GM23338 (cell line): ENCODE data around the gene CCDC30. TPM values are rescaled to one million over a fixed set of nuclear protein-coding genes. Genes with fewer than 3 reads are reported as not detected.

ENCODE experiments used
- ATAC-seq: fragments of 200-7000 bp; cut with Tn5 transposase; 3 replicates; pipeline ENCODE4 v1.9.1; 2020
- DNase-seq: peaks from one replicate; pipeline ENCODE4 v3.0.0-alpha.2; 2015; ENCODE audit warnings: low spot score
- H2AFZ ChIP-seq: fragments of 200-600 bp; sonication (generic); 2 replicates; pipeline ENCODE4 v1.8.0; 2016; ENCODE audit warnings: antibody characterized with exemption, mild to moderate bottlenecking, moderate library complexity
- H3F3A ChIP-seq: fragments of 200-600 bp; sonication (generic); replicated peaks from 2 replicates; pipeline ENCODE4 v1.8.0; 2017; ENCODE audit warnings: antibody characterized with exemption, mixed run types, low read depth
- H3K27ac ChIP-seq: fragments of 200-600 bp; sonication (generic); 2 replicates; pipeline ENCODE4 v1.6.1; 2016; ENCODE audit warnings: low read depth
- H3K27me3 ChIP-seq: fragments of 200-600 bp; sonication (generic); 2 replicates; pipeline ENCODE4 v1.8.0; 2016; ENCODE audit warnings: mild to moderate bottlenecking, mixed run types, moderate library complexity; ENCODE audit not compliant: insufficient read depth
- H3K36me3 ChIP-seq: fragments of 200-600 bp; sonication (generic); 2 replicates; pipeline ENCODE4 v1.8.0; 2016; ENCODE audit warnings: mild to moderate bottlenecking; ENCODE audit not compliant: insufficient read depth
- H3K4me1 ChIP-seq: fragments of 200-600 bp; sonication (generic); 2 replicates; pipeline ENCODE4 v1.8.0; 2016; ENCODE audit warnings: mild to moderate bottlenecking, moderate library complexity; ENCODE audit not compliant: insufficient read depth
- H3K4me2 ChIP-seq: fragments of 200-600 bp; sonication (generic); 2 replicates; pipeline ENCODE4 v1.7.1; 2017; ENCODE audit warnings: mixed run types
- H3K4me3 ChIP-seq: fragments of 200-600 bp; sonication (generic); 2 replicates; pipeline ENCODE4 v1.6.1; 2016; ENCODE audit warnings: mixed run types
- H3K79me2 ChIP-seq: fragments of 200-600 bp; sonication (generic); replicated peaks from 2 replicates; pipeline ENCODE4 v1.8.0; 2017; ENCODE audit warnings: mild to moderate bottlenecking; ENCODE audit not compliant: insufficient read depth
- H3K9me2 ChIP-seq: fragments of 200-600 bp; sonication (generic); 2 replicates; pipeline ENCODE4 v1.8.0; 2017; ENCODE audit not compliant: insufficient read depth
- H4K20me1 ChIP-seq: fragments of 200-600 bp; sonication (generic); replicated peaks from 2 replicates; pipeline ENCODE4 v1.8.0; 2017; ENCODE audit warnings: mild to moderate bottlenecking; ENCODE audit not compliant: insufficient read depth
- H3K27ac Mint-ChIP-seq: 2 replicates; pipeline ENCODE4 v1.8.0; 2020; ENCODE audit warnings: inconsistent platforms, mild to moderate bottlenecking, moderate library complexity, mixed read lengths
- H3K27me3 Mint-ChIP-seq: 3 replicates; pipeline ENCODE4 v1.8.0; 2022; ENCODE audit warnings: low read depth, mild to moderate bottlenecking, moderate library complexity, mixed read lengths, inconsistent platforms; ENCODE audit not compliant: insufficient read depth, poor library complexity
- H3K36me3 Mint-ChIP-seq: 3 replicates; pipeline ENCODE4 v1.8.0; 2021; ENCODE audit warnings: low read depth, mild to moderate bottlenecking, inconsistent platforms, moderate library complexity, mixed read lengths
- H3K4me1 Mint-ChIP-seq: 3 replicates; pipeline ENCODE4 v1.8.0; 2020; ENCODE audit warnings: mild to moderate bottlenecking, inconsistent platforms, mixed read lengths
- H3K4me3 Mint-ChIP-seq: 3 replicates; pipeline ENCODE4 v1.8.0; 2021; ENCODE audit warnings: moderate library complexity, mild to moderate bottlenecking, inconsistent platforms, mixed read lengths
- H3K9me3 Mint-ChIP-seq: 3 replicates; pipeline ENCODE4 v1.8.0; 2020; ENCODE audit warnings: moderate library complexity, mild to moderate bottlenecking, inconsistent platforms, mixed read lengths
- EZH2 ChIP-seq: fragments of 200-600 bp; sonication (generic); IDR thresholded peaks from one replicate; pipeline ENCODE4 v1.8.0; 2017; ENCODE audit warnings: antibody characterized with exemption, mild to moderate bottlenecking, low read depth; ENCODE audit not compliant: unreplicated experiment
- NANOG ChIP-seq: IDR thresholded peaks from 2 replicates; pipeline ENCODE4 v1.6.1; 2016; ENCODE audit warnings: antibody characterized with exemption, borderline replicate concordance
- POLR2AphosphoS5 ChIP-seq: IDR thresholded peaks from 2 replicates; pipeline ENCODE4 v1.6.1; 2016; ENCODE audit warnings: antibody characterized with exemption, low read depth
- polyA plus RNA-seq: library from polyadenylated mRNA; unstranded; fragments of >200 nt; fragmentation: Nextera tagmentation; extraction: Ambion mirVana; gene quantifications from 2 replicates; pipeline ENCODE4 v1.2.1, GENCODE V29; 2016
- total RNA-seq: library from RNA; depleted of rRNA; stranded (reverse); fragments of >200 nt; shearing (Covaris generic); gene quantifications from 2 replicates; pipeline ENCODE4 v1.2.3, GENCODE V29; 2014
- TF ChIP-seq, protein P1 (sequence below): fragments of 250-450 bp; sonication (Bioruptor Pico); IDR thresholded peaks from 2 replicates; pipeline ENCODE4 v1.5.0; 2020; ENCODE audit warnings: mild to moderate bottlenecking, moderate library complexity
- TF ChIP-seq, protein P2 (sequence below), 2 experiments: fragments of 200-600 bp in 1 of 2; sonication (generic) in 1 of 2; conservative IDR thresholded peaks; 2 replicates each; pipeline versions ENCODE4 v1.5.1 to v1.6.1; 2016 to 2017; ENCODE audit warnings: antibody characterized with exemption in 2 of 2, low read depth in 2 of 2, mild to moderate bottlenecking in 2 of 2, moderate library complexity in 1 of 2

CCDC30 gene
- total and polyA plus RNA-seq, 2 experiments from 2014 or later: 0.56 to 1.8 TPM

- TF ChIP-seq, protein P1, sequence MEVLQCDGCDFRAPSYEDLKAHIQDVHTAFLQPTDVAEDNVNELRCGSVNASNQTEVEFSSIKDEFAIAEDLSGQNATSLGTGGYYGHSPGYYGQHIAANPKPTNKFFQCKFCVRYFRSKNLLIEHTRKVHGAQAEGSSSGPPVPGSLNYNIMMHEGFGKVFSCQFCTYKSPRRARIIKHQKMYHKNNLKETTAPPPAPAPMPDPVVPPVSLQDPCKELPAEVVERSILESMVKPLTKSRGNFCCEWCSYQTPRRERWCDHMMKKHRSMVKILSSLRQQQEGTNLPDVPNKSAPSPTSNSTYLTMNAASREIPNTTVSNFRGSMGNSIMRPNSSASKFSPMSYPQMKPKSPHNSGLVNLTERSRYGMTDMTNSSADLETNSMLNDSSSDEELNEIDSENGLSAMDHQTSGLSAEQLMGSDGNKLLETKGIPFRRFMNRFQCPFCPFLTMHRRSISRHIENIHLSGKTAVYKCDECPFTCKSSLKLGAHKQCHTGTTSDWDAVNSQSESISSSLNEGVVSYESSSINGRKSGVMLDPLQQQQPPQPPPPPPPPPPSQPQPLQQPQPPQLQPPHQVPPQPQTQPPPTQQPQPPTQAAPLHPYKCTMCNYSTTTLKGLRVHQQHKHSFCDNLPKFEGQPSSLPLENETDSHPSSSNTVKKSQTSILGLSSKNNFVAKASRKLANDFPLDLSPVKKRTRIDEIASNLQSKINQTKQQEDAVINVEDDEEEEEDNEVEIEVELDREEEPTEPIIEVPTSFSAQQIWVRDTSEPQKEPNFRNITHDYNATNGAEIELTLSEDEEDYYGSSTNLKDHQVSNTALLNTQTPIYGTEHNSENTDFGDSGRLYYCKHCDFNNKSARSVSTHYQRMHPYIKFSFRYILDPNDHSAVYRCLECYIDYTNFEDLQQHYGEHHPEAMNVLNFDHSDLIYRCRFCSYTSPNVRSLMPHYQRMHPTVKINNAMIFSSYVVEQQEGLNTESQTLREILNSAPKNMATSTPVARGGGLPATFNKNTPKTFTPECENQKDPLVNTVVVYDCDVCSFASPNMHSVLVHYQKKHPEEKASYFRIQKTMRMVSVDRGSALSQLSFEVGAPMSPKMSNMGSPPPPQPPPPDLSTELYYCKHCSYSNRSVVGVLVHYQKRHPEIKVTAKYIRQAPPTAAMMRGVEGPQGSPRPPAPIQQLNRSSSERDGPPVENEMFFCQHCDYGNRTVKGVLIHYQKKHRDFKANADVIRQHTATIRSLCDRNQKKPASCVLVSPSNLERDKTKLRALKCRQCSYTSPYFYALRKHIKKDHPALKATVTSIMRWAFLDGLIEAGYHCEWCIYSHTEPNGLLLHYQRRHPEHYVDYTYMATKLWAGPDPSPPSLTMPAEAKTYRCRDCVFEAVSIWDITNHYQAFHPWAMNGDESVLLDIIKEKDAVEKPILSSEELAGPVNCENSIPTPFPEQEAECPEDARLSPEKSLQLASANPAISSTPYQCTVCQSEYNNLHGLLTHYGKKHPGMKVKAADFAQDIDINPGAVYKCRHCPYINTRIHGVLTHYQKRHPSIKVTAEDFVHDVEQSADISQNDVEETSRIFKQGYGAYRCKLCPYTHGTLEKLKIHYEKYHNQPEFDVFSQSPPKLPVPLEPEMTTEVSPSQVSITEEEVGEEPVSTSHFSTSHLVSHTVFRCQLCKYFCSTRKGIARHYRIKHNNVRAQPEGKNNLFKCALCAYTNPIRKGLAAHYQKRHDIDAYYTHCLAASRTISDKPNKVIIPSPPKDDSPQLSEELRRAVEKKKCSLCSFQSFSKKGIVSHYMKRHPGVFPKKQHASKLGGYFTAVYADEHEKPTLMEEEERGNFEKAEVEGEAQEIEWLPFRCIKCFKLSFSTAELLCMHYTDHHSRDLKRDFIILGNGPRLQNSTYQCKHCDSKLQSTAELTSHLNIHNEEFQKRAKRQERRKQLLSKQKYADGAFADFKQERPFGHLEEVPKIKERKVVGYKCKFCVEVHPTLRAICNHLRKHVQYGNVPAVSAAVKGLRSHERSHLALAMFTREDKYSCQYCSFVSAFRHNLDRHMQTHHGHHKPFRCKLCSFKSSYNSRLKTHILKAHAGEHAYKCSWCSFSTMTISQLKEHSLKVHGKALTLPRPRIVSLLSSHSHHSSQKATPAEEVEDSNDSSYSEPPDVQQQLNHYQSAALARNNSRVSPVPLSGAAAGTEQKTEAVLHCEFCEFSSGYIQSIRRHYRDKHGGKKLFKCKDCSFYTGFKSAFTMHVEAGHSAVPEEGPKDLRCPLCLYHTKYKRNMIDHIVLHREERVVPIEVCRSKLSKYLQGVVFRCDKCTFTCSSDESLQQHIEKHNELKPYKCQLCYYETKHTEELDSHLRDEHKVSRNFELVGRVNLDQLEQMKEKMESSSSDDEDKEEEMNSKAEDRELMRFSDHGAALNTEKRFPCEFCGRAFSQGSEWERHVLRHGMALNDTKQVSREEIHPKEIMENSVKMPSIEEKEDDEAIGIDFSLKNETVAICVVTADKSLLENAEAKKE (CRISPR knock-in tag): no peak
These were observed 150.7 kb downstream of the CCDC30 start (continued) for GRCh38 chr1:42613803-42614131.

DNA sequence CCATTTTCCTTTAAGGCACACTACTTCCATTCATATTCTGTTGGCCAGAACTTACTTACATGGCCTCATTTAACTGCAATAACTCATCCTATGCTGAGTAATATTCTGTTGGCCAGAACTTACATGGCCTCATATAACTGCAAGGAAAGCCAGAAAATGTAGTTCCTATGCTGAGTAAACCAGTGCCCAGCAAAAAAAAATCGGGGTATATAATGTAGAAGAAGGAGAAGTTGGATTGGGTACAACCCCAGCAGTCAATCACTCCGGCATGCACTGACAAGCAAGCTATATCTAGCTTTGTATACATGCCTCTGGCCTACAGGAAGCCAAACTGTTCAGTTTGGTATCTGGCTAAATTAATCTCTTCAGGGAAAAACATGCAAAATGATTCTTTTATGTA, 155.8 kb downstream of the CCDC30 start:
- H3K9me2 ChIP-seq: no peaks in the 10 kb centered on the region; the same call in 1 of the 2 replicates
- Mint-ChIP-seq H3K27me3 (no peaks in the 10 kb centered on the region), H3K4me3 (no peak overlapping the region), H3K36me3 (no peaks in the 10 kb centered on the region), H3K4me1 (no peaks in the 10 kb centered on the region), H3K9me3 (peaks cover 5% of the 10 kb centered on the region; the same call in 1 of the 3 replicates), H3K27ac (no peak overlapping the region)
- no peak overlapping the region for H3K4me2 ChIP-seq
- H3K36me3 ChIP-seq: no peaks in the 10 kb centered on the region
- no peaks in the 10 kb centered on the region for H3K79me2 ChIP-seq
- ATAC-seq: no peak
- no peak overlapping the region for H3K4me3 ChIP-seq
- no peak overlapping the region for H2AFZ ChIP-seq
- H4K20me1 ChIP-seq: no peaks in the 10 kb centered on the region
- H3K27ac ChIP-seq: no peak overlapping the region
- H3F3A ChIP-seq: no peaks in the 10 kb centered on the region
- H3K4me1 ChIP-seq: no peaks in the 10 kb centered on the region
- no peak for DNase-seq
- H3K27me3 ChIP-seq: no peaks in the 10 kb centered on the region
- TF ChIP-seq, protein P1 (CRISPR knock-in tag): no peak
- TF ChIP-seq NANOG: no peak
- TF ChIP-seq POLR2AphosphoS5: no peak
- TF ChIP-seq, protein P2, sequence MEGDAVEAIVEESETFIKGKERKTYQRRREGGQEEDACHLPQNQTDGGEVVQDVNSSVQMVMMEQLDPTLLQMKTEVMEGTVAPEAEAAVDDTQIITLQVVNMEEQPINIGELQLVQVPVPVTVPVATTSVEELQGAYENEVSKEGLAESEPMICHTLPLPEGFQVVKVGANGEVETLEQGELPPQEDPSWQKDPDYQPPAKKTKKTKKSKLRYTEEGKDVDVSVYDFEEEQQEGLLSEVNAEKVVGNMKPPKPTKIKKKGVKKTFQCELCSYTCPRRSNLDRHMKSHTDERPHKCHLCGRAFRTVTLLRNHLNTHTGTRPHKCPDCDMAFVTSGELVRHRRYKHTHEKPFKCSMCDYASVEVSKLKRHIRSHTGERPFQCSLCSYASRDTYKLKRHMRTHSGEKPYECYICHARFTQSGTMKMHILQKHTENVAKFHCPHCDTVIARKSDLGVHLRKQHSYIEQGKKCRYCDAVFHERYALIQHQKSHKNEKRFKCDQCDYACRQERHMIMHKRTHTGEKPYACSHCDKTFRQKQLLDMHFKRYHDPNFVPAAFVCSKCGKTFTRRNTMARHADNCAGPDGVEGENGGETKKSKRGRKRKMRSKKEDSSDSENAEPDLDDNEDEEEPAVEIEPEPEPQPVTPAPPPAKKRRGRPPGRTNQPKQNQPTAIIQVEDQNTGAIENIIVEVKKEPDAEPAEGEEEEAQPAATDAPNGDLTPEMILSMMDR (conservative IDR thresholded peaks at IDR 0.05; ENCODE audit: low read depth in 2 of 2): no peak
- TF ChIP-seq EZH2: no peak
